Measurements from ENCODE around the gene DYRK1A.

GRCh38 chr21:37395961-37396360 lies 29.4 kb downstream of the DYRK1A start:
- no peak for TF ChIP-seq POLR2AphosphoS5 (IDR thresholded peaks at IDR 0.05)
- no peak for TF ChIP-seq EZH2 (IDR thresholded peaks at IDR 0.05; ENCODE audit: borderline replicate concordance, insufficient read depth, low read length, poor library complexity, severe bottlenecking)
- no peak for TF ChIP-seq TAF1 (IDR thresholded peaks at IDR 0.05; ENCODE audit: low read depth)
- TF ChIP-seq REST (IDR thresholded peaks at IDR 0.05; ENCODE audit: borderline replicate concordance): no peak
- no peak for TF ChIP-seq CTCF (IDR thresholded peaks at IDR 0.05; ENCODE audit: poor library complexity, severe bottlenecking)
- no peak for TF ChIP-seq RAD21 (conservative IDR thresholded peaks at IDR 0.05)
